NCI-H345 (cell line): ENCODE results near the gene CBY3.
A peak's percentile ranks its signal among the peaks of the same experiment; 100 is the strongest.
"Not testable (repeated sequence)": the region's sequence is repeated elsewhere in the genome, so short reads cannot be mapped to it uniquely, and the experiment has no call there.

Experiments used
- DNase-seq: peaks from one replicate; lab custom pipeline; 2025; lab: John Stamatoyannopoulos, UW

Gene CBY3

DNA sequence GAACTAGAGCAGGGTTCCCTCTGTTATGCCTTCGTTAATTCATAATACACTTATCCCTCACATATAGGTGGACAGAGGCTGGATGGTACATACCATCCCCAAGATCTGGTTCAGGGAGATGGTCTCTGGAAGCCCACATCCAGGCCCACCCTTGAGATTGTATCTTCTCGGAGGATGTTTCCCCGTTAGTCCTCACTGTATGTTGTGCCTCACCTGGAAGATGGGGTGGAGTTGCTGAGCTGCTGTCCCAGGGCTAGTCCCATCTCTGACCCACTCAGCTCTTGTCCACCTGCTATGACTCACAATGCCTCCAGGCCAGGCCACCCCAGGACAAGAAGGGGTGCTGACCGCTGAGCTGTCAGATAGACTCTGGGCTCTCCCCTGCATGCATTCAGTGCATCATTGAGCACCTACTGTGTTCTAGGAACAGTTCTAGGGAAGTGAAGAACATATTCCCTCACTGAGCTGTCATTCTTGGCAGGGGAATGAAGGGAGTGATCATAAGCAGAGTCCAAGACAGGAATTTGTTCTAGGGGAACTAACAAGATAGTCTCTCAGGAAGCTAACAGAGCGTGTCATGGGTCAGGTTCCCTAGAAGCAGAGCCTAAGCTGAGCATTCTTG lies at the start of gene CBY3:
TSS of gene CBY3 (minus strand) at position 255 of the 622 bp plus-strand sequence. CDS start at position 139, 116 bp downstream.
- no peak for DNase-seq

GRCh38 chr5:179730356-179730755 lies 49.5 kb upstream of the CBY3 start:
- no peak for DNase-seq

GRCh38 chr5:179729727-179730126 lies 48.9 kb upstream of the CBY3 start:
- DNase-seq: no peak

DNA sequence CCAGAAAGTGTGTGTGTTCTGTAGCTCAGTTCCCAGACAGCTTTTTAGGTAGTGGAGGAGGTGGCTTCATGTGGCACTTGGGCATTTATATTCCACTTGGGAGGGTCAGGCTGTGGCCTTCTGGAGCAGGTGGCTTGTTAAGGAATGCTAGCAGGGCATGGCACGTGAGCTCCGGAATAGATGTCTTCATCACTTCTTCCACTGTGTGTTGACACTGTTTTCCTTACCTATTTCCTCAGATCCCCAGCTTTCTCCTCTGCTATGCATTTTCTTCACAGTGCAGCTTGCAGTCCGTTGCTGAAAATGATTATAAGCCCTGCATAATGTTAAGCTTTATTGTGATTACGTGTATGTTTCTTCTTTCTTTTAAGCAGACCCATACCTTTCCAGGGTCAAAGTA lies 48.5 kb upstream of the CBY3 start:
- DNase-seq: no peak

DNA sequence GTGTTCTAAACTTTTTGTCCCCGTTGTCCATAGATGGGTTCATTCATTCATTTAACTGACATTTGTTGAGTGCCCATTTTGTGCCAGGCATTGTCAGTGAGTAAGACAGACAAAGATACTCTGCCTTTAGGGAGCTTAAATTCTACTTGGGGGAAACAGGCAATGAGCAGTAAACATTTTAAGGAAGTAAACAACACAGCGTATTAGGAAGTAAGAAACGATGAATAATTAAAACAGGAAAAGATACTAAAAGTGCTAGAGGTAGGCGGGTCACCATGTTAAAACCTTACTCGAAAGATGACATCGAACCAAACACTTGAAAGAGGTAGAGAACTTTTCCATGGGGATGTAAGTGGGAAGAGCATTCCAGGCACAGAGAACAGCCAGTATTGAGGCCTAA lies 46.3 kb upstream of the CBY3 start:
- DNase-seq: no peak

GRCh38 chr5:179724163-179724562 lies 43.3 kb upstream of the CBY3 start:
- DNase-seq: no peak

GRCh38 chr5:179720222-179720621 lies 39.4 kb upstream of the CBY3 start:
- no peak for DNase-seq

DNA sequence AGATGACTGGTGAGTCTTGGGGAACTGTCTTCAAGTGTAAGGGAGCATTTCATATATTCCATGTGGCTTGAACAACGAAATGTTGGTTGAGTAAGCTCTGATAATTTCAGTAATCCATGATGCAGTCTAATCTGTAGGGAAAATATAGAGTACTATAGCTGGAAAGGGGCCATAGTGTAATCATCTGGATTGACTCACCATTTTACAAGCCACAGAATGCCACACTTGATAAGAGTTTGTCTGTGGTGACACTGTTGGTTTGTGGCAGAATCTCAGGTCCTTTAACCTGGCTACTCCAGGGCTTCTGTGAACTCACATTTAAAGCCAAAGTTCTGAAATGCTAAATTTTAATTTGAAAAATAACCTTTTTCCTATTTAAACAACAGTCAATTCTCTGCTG lies 35.5 kb upstream of the CBY3 start:
- no peak for DNase-seq

DNA sequence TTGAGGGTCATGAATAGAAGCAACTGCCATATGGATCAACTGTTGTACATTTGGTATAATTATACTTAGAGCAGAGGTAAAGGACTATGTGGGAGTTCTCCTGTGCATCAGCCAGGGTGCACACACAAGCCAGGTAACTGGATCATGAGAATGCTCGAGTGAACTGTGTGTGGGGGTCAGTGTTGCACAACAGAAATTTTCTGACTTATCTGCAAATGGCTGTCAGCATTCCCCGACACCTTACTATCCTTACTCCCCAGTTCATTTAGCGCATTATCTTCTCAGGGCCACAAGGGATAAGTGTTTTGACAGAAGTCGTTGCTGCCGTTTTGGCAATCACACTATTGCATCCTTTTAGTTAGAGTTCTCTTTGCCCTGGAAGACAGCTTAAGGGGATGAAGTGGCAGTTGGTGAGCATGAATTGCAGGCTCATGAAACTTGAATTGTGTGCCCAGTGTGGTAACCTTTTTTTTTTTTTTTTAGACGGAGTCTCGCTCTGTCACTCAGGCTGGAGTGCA lies 19.6 kb upstream of the CBY3 start:
- DNase-seq: no peak

DNA sequence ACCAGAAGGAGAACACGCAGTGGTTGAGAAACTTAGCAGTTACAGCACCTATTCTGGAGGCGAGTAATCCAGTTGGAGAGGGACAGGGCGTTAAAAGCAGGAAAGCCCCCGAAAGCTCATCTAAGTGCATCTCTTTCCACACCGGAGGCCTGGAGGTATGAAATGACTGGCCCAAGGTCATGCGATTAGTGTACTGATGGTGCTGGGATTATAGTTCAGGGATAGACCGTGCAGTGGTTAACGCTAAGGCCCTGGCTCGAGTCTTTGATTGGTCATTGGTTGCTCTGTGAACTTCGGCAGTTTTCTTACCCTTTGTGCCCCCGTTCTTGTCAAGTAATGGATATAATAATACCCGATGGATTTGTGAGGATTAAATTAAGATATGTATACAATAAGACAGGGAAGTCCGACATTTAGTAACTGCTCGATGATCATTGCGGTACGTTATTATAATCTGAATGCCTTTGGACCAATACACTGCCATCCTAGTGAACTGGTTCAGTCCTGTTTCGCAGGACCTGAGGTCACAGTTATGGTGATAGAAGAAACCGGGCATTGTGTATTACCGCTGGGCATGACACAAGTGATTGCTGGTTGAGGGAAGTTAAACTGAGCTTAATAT lies 18.9 kb upstream of the CBY3 start:
- DNase-seq: no peak

DNA sequence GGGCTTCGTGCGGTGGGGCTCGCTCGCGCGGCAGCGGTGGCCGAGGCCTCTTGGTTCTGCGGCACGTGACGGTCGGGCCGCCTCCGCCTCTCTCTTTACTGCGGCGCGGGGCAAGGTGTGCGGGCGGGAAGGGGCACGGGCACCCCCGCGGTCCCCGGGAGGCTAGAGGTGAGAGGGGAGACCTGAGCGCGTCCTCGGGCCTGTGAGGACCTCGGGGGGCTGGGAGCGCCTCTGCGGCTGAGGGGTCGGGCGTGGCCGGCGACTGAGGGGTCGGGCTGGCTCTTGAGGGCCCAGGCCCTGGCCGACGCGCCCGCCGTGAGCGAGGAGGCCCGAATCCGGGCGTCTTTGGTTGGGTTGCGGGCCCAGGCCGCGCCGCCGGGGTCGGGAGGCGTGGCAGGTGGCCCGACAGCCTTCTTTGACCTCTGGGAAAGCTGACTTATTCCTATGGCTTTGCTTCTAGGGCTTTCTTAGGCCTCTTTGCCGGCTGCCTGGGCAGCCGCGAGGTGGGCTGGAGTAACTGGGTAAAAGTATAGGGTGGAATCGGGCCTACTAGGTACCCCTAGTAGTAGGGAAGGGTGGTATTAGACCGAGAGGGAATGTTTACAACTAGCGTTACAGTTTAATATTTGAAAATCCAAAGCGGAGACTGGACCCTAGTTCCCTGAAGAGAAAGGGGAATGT lies 18.2 kb upstream of the CBY3 start, which contains the start of gene CANX:
TSS of gene CANX (plus strand) at position 33 of the 681 bp plus-strand sequence. CDS start 6,715 bp downstream, outside the sequence.
- DNase-seq: no peak

GRCh38 chr5:179697993-179698934 lies 17.4 kb upstream of the CBY3 start:
- peak; percentile 100 for DNase-seq

DNA sequence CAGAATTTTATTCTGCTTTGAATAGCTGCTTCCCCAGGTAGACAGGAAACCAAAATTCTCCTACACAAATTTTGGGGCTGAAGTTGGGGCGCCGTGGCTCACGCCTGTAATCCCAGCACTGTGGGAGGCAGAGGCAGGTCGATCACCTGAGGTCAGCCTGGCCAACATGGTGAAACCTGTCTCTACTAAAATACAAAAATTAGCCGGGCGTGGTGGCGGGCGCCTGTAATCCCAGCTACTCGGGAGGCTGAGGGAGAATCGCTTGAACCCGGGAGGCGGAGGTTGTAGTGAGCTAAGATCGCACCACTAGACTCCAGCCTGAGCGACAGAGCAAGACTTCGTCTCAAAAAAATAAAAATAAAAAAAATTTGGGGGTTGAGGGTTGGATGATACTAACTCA lies 16.7 kb upstream of the CBY3 start:
- not testable (repeated sequence) for DNase-seq

GRCh38 chr5:179697108-179697507 lies 16.3 kb upstream of the CBY3 start:
- no peak for DNase-seq

GRCh38 chr5:179696603-179697002 lies 15.8 kb upstream of the CBY3 start:
- DNase-seq: no peak

DNA sequence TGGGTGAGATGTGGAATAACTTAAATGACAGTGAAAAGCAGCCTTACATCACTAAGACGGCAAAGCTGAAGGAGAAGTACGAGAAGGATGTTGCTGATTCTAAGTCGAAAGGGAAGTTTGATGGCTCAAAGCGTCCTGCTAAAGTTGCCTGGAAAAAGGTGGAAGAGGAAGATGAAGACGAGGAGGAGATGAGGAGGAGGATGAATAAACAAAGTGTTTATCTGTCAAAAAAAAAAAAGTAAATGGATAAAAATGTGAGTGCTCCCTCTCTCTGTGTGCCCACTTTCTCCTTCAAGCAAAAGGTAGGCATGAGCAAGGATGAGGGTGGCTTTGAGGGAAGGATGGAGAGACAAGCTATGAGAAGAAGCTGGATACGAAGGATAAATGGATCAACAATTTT lies 13.7 kb upstream of the CBY3 start:
- no peak for DNase-seq

DNA sequence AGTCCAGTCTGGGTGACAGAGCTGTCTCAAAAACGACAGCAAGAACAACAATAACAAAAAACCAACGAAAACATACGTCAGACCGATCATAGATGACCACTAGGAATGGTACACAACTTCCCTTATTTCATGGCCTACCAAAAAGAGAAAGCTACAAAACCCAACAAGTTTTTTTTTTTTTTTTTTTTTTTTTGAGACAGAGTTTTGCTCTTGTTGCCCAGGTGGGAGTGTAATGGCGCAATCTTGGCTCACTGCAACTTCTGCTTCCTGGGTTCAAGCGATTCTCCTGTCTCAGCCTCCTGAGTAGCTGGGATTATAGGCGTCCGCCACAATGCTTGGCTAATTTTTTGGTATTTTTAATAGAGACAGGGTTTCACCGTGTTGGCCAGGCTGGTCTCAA lies 8.4 kb upstream of the CBY3 start:
- not testable (repeated sequence) for DNase-seq

DNA sequence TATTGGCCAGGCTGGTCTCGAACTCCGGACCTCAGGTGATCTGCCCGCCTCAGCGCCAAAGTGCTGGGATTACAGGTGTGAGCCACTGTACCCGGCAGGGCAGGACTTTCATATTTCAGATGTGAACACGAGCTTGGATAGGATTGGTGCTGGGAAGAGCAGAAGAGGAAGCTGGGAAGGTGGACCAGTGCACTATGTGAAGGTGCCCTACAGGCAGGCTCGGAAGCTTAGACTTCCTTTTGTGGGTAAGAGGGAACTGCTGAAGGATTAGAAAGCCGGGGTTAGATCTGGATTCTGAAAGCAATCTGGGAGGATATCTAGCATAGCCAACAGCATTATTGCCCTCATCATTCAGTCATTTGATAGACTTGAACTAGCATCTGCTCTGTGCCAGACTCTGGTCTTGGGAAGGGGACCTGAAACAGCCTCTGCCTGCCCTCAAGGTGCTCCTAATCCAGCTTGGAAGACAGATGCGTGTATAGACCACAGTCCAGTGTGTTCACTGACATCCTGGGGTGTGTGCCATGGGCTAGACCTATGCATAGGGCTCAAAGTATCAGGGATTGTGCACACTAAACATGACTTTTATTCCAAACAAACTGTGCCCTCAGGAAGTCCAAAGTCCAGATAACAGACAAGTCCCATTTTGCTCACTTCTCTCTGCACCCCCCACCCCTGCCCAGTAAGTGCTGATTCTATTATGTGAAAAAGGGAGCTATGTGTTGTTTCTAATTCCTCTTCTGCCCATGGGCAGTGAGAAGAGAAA lies 637 bp downstream of the CBY3 start:
- DNase-seq: no peak

DNA sequence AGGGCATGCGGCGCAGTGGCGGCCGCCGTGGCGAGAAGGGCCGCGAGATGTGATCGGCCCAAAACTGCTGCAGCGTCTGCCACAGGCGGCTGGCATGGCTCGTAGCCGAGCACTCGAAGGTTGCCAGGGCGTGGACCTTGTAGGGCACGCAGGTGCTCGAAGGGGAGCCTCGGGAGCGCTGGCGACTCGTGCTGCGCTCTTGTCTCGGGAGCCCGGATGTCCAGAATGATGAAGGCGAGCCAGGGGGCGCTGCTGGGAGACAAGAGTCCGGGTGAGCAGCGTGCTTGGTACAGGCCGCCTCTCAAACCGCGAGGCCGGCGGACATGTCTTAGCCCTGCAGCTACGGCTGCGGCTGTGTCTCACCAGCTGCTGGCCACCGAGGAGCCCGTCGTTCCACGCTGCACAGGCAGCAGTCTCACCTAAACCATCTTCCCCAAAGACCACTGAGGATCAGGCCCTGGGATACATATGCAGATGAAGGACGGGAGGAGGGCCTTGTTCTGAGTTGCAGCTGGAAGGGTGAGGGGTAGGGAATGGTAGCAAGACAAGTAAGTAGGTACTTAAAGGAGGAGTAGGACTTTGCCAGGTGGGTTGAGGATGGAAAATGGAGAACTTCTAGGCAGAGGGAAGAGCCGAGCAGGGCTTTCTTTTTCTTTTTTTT lies 1.7 kb downstream of the CBY3 start:
- DNase-seq: peak; percentile 88

GRCh38 chr5:179678223-179679013 lies 2.4 kb downstream of the CBY3 start:
- DNase-seq: peak; percentile 97
